HCT116 (cell line): ENCODE measurements around the gene ANKRD55. TPM values are rescaled to one million over a fixed set of nuclear protein-coding genes. Genes with fewer than 3 reads are reported as not detected.

Experiments
- ATAC-seq: fragments of 200-7000 bp; cut with Tn5 transposase; 2 replicates; pipeline ENCODE4 v1.9.1; 2020; ENCODE audit warnings: mild to moderate bottlenecking, moderate library complexity
- BruUV-seq: library from RNA; stranded (reverse); fragments of 400-500 nt; replicated peaks from 2 replicates; lab custom pipeline; 2021; lab: Mats Ljungman, UMichigan
- CTCF ChIA-PET: fragments of 300-600 bp; sonication (Branson Sonifier 250); formaldehyde crosslinking; loops from one replicate; lab custom pipeline; 2021; ENCODE audit warnings: antibody characterized with exemption; lab: Charles Lee
- POLR2A ChIA-PET: fragments of 300-600, 350-600 bp; sonication (Branson Sonifier 250); formaldehyde crosslinking; loops from one replicate; lab custom pipeline; 2021; ENCODE audit warnings: antibody characterized with exemption; lab: Charles Lee
- RAD21 ChIA-PET, 2 experiments: fragments of 300-600 bp; sonication (Branson Sonifier 250); formaldehyde crosslinking; loops; one replicate each; lab custom pipeline; 2023; ENCODE audit warnings: low total read pairs in 2 of 2; ENCODE audit not compliant: uncharacterized antibody in 2 of 2, unreplicated experiment in 2 of 2, low non-redundant PET in 1 of 2; lab: Charles Lee
- DNase-seq: peaks from one replicate; pipeline ENCODE4 v3.0.0-alpha.2; 2010; ENCODE audit warnings: low read depth, low spot score
- H2AFZ ChIP-seq: fragments of 200-600 bp; shearing (Covaris generic), sonication (generic); 2 replicates; pipeline ENCODE4 v1.6.1; 2017; ENCODE audit warnings: low read depth, mixed run types, mixed read lengths, antibody characterized with exemption, low read length; ENCODE audit not compliant: poor library complexity, severe bottlenecking
- H3K27ac ChIP-seq: 2 replicates; pipeline ENCODE4 v1.5.1; 2012; ENCODE audit warnings: low read depth, low read length
- H3K27me3 ChIP-seq: fragments of 200-600 bp; sonication (generic); 2 replicates; pipeline ENCODE4 v1.6.1; 2016; ENCODE audit warnings: mixed run types, low read length, mixed read lengths; ENCODE audit not compliant: insufficient read depth
- H3K36me3 ChIP-seq, 2 experiments: fragments of 200-500 bp in 1 of 2; fragments of 200-600 bp in 1 of 2; sonication (Bioruptor generic) in 1 of 2; sonication (generic) in 1 of 2; 2 replicates each; pipeline versions ENCODE4 v1.5.1 to v1.6.1; 2014 to 2016; ENCODE audit warnings: low read length in 2 of 2, inconsistent platforms in 1 of 2, mixed read lengths in 1 of 2, mixed run types in 1 of 2; ENCODE audit not compliant: insufficient read depth in 2 of 2, control insufficient read depth in 1 of 2
- H3K4me1 ChIP-seq, 2 experiments: fragments of 200-600 bp in 1 of 2; sonication (generic) in 1 of 2; 2 replicates each; pipeline versions ENCODE4 v1.5.1 to v1.6.1; 2012 to 2017; ENCODE audit warnings: low read length in 2 of 2, inconsistent platforms in 1 of 2, mild to moderate bottlenecking in 1 of 2, mixed read lengths in 1 of 2, mixed run types in 1 of 2, moderate library complexity in 1 of 2; ENCODE audit not compliant: insufficient read depth in 2 of 2, control insufficient read depth in 1 of 2
- H3K4me2 ChIP-seq: fragments of 200-600 bp; sonication (generic); 2 replicates; pipeline ENCODE4 v1.6.1; 2017; ENCODE audit warnings: mixed run types, low read length, mixed read lengths
- H3K4me3 ChIP-seq, 2 experiments: fragments of 200-600 bp in 1 of 2; sonication (generic) in 1 of 2; replicated peaks in 1 of 2; 2 replicates each; pipeline ENCODE4 v1.5.1; 2011 to 2016; ENCODE audit warnings: low read length in 2 of 2, control low read depth in 1 of 2, low read depth in 1 of 2, mild to moderate bottlenecking in 1 of 2, mixed read lengths in 1 of 2, mixed run types in 1 of 2
- H3K79me2 ChIP-seq: fragments of 200-600 bp; sonication (generic); 2 replicates; pipeline ENCODE4 v1.6.1; 2017; ENCODE audit warnings: mild to moderate bottlenecking, mixed run types, low read length, moderate library complexity, mixed read lengths; ENCODE audit not compliant: insufficient read depth
- H3K9ac ChIP-seq: fragments of 200-600 bp; sonication (generic); 2 replicates; pipeline ENCODE4 v1.6.1; 2016; ENCODE audit warnings: low read length, mixed read lengths
- H3K9me2 ChIP-seq: fragments of 200-600 bp; sonication (generic), shearing (Covaris generic); 2 replicates; pipeline ENCODE4 v1.6.1; 2017; ENCODE audit warnings: mixed run types, mild to moderate bottlenecking, moderate library complexity; ENCODE audit not compliant: insufficient read depth
- H3K9me3 ChIP-seq, 2 experiments: fragments of 200-500 bp in 1 of 2; fragments of 200-600 bp in 1 of 2; sonication (Bioruptor generic) in 1 of 2; sonication (generic) in 1 of 2; 2 replicates each; pipeline ENCODE4 v1.6.1; 2014 to 2017; ENCODE audit warnings: low read length in 2 of 2, mixed read lengths in 2 of 2, inconsistent platforms in 1 of 2, low read depth in 1 of 2, mild to moderate bottlenecking in 1 of 2, mixed run types in 1 of 2, moderate library complexity in 1 of 2; ENCODE audit not compliant: control insufficient read depth in 1 of 2, insufficient read depth in 1 of 2
- H4K20me1 ChIP-seq: fragments of 200-600 bp; sonication (generic), shearing (Covaris generic); 2 replicates; pipeline ENCODE4 v1.6.1; 2017; ENCODE audit warnings: mixed run types, mild to moderate bottlenecking, moderate library complexity; ENCODE audit not compliant: insufficient read depth
- ATF3 ChIP-seq: IDR thresholded peaks from 2 replicates; pipeline ENCODE4 v1.6.1; 2012
- EGR1 ChIP-seq: IDR thresholded peaks from 2 replicates; pipeline ENCODE4 v1.6.1; 2012; ENCODE audit warnings: low read depth
- EZH2phosphoT487 ChIP-seq: fragments of 200-600 bp; IDR thresholded peaks from 2 replicates; pipeline ENCODE4 v1.6.1; 2018; ENCODE audit warnings: antibody characterized with exemption, borderline replicate concordance
- FOSL1 ChIP-seq: IDR thresholded peaks from 2 replicates; pipeline ENCODE4 v1.6.1; 2012; ENCODE audit warnings: low read depth
- JUND ChIP-seq: IDR thresholded peaks from 2 replicates; pipeline ENCODE4 v1.6.1; 2012
- MAX ChIP-seq: IDR thresholded peaks from 2 replicates; pipeline ENCODE4 v1.6.1; 2012
- POLR2A ChIP-seq: IDR thresholded peaks from 2 replicates; pipeline ENCODE4 v1.7.0; 2011; ENCODE audit warnings: borderline replicate concordance; ENCODE audit not compliant: insufficient read depth, insufficient read length; ENCODE audit errors: extremely low read depth
- POLR2AphosphoS5 ChIP-seq: IDR thresholded peaks from 2 replicates; pipeline ENCODE4 v1.6.1; 2011; ENCODE audit warnings: mild to moderate bottlenecking, low read depth, low read length, moderate library complexity
- RAD21 ChIP-seq: IDR thresholded peaks from 2 replicates; pipeline ENCODE4 v1.6.1; 2012; ENCODE audit warnings: low read depth, mild to moderate bottlenecking
- SIN3A ChIP-seq: IDR thresholded peaks from 2 replicates; pipeline ENCODE4 v1.6.1; 2012; ENCODE audit warnings: low read depth
- SP1 ChIP-seq: IDR thresholded peaks from 2 replicates; pipeline ENCODE4 v1.6.1; 2012; ENCODE audit warnings: low read depth
- SRF ChIP-seq: IDR thresholded peaks from 2 replicates; pipeline ENCODE4 v1.6.1; 2012; ENCODE audit warnings: low read depth
- TCF7L2 ChIP-seq: IDR thresholded peaks from 2 replicates; pipeline ENCODE4 v1.7.0; 2011; ENCODE audit warnings: borderline replicate concordance, inconsistent platforms; ENCODE audit not compliant: insufficient read depth, insufficient read length; ENCODE audit errors: extremely low read depth
- YY1 ChIP-seq: IDR thresholded peaks from 2 replicates; pipeline ENCODE4 v1.6.1; 2011; ENCODE audit warnings: low read length, low read depth, moderate library complexity, mild to moderate bottlenecking; ENCODE audit not compliant: insufficient replicate concordance; ENCODE audit errors: extremely low read depth
- ZBTB33 ChIP-seq: IDR thresholded peaks from 2 replicates; pipeline ENCODE4 v1.6.1; 2011; ENCODE audit warnings: mild to moderate bottlenecking, low read length, moderate library complexity; ENCODE audit not compliant: insufficient replicate concordance; ENCODE audit errors: extremely low read depth
- intact Hi-C: fragments of 100-400 bp; cut with micrococcal nuclease; formaldehyde crosslinking; loops from 2 replicates; pipeline ENCODE4 v1.10.0; 2022
- total RNA-seq: library from RNA; stranded (reverse); gene quantifications from one replicate; pipeline ENCODE4 v1.2.1, GENCODE V29; 2021; ENCODE audit not compliant: unreplicated experiment

The ANKRD55 gene
- total RNA-seq, 1 experiment from 2014 or later: not detected

- POLR2A ChIA-PET: no interaction called here
- no peak for DNase-seq
- H4K20me1 ChIP-seq: no peaks in the 10 kb centered on the region
- H3K4me1 ChIP-seq: no peaks in the 10 kb centered on the region
- RAD21 ChIA-PET: no interaction called here
- CTCF ChIA-PET: interaction anchor here (0.6 kb wide), 1 partner anchor 94 kb away, joined by 3 read pairs; no protein-coding TSS in a partner anchor
- no peaks in the 10 kb centered on the region for H3K36me3 ChIP-seq
- no peak overlapping the region for H2AFZ ChIP-seq
- no TSS peak for BruUV-seq
- TF ChIP-seq FOSL1 (no peak), ZBTB33 (no peak), RAD21 (no peak), SP1 (no peak), POLR2A (no peak), TCF7L2 (no peak), SRF (no peak), JUND (no peak), EZH2phosphoT487 (no peak), ATF3 (no peak), POLR2AphosphoS5 (no peak), YY1 (no peak), MAX (no peak), SIN3A (no peak), EGR1 (no peak)
- TF ChIP-seq, all 23 proteins: peak for 0
- Histone ChIP-seq H3K27me3 (no peaks in the 10 kb centered on the region), H3K4me3 (no peak overlapping the region), H3K9me3 (no peaks in the 10 kb centered on the region), H3K9me2 (no peaks in the 10 kb centered on the region), H3K9ac (no peak overlapping the region), H3K4me2 (no peak overlapping the region), H3K27ac (no peak overlapping the region), H3K79me2 (no peaks in the 10 kb centered on the region)
- intact Hi-C loops: no loop called here
- ATAC-seq: no peak
These were observed 66.3 kb downstream of the ANKRD55 start for GRCh38 chr5:56166671-56167385.
